ENCODE data around the gene FAM180B. TPM values are rescaled to one million over a fixed set of nuclear protein-coding genes. Genes with fewer than 3 reads are reported as not detected.

Gene FAM180B
- total and polyA plus RNA-seq, 2 of the 8 experiments (the other 6 are each of a cell fraction or from before 2014, with no cell fraction given), result 0.09 TPM; not detected in 1

DNA sequence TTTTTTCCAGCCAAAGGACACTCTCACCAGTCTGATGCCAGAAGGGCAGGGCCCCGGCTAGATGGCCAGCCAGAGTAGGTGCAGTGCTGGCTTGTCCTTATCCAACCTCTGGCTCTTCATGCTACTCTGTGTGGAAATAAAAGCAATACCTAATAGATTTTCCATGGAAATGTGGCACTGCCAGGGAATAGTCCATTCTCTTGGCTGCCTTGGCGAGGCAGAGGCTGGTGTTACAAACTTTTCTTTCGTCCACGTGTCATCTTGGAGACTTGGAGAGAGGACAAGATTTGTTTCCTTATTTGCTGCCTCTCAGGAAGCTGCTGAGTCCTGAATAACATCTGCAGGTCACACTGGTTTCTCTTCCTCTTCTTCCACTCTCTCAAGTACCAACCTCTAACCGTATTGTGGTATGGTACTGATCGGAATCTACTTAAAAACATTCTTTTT, 24.9 kb downstream of the FAM180B start:
- Histone ChIP-seq H2AK5ac (ENCODE audit: low read depth, low read length) (no peak overlapping the region), H3K4me2 (ENCODE audit: insufficient read depth in 1 of 2, low read depth in 2 of 2, low read length in 2 of 2) (no peak overlapping the region), H3K27me3 (replicated peaks in 1 of 4; ENCODE audit: control insufficient read depth in 3 of 4, extremely low read depth in 1 of 4, insufficient read depth in 3 of 4, low read length in 3 of 4) (no peaks in the 10 kb centered on the region), H2BK5ac (ENCODE audit: low read depth, low read length) (no peak overlapping the region), H3K79me2 (ENCODE audit: control insufficient read depth in 1 of 2, insufficient read depth in 2 of 2, low read length in 2 of 2) (no peaks in the 10 kb centered on the region), H2BK20ac (ENCODE audit: low read length) (no peak overlapping the region), H3K36me3 (ENCODE audit: control insufficient read depth in 2 of 4, insufficient read depth in 4 of 4, low read length in 3 of 4) (no peaks in the 10 kb centered on the region; a peak in 1 of 8 replicates), H3K23ac (ENCODE audit: insufficient read length) (no peak overlapping the region), H4K20me1 (replicated peaks in 1 of 2; ENCODE audit: control insufficient read depth in 1 of 2, insufficient read depth in 2 of 2, low read length in 2 of 2) (no peaks in the 10 kb centered on the region), H2BK15ac (ENCODE audit: low read length) (no peak overlapping the region), H3K4ac (replicated peaks; ENCODE audit: insufficient read length, low read depth, low read length) (no peak overlapping the region), H3K79me1 (ENCODE audit: low read depth, low read length) (no peaks in the 10 kb centered on the region), H3K14ac (ENCODE audit: insufficient read length) (no peak overlapping the region), H3K9me3 (ENCODE audit: insufficient read depth in 2 of 2, low read depth in 1 of 2, low read length in 1 of 2) (no peaks in the 10 kb centered on the region), H2AFZ (ENCODE audit: low read length) (no peak overlapping the region), H3K27ac (ENCODE audit: low read depth, low read length) (no peak overlapping the region), H3K9ac (replicated peaks in 1 of 4; ENCODE audit: extremely low read depth in 1 of 4, low read depth in 3 of 4, low read length in 3 of 4) (no peak overlapping the region), H3K4me1 (replicated peaks in 1 of 4; ENCODE audit: control insufficient read depth in 3 of 4, insufficient read depth in 4 of 4, low read length in 3 of 4) (no peaks in the 10 kb centered on the region; a peak in 1 of 7 replicates), H4K8ac (ENCODE audit: extremely low read depth, insufficient read depth, low read length) (no peak overlapping the region), H2BK120ac (replicated peaks; ENCODE audit: low read depth, low read length) (no peak overlapping the region), H3K18ac (ENCODE audit: extremely low read depth, low read length) (no peak overlapping the region), H3K4me3 (ENCODE audit: extremely low read depth in 1 of 4, insufficient read depth in 2 of 4, low read depth in 3 of 4, low read length in 4 of 4) (no peak overlapping the region), H4K91ac (replicated peaks; ENCODE audit: insufficient read length, low read length) (no peak overlapping the region), H4K5ac (ENCODE audit: insufficient read length, low read depth, low read length) (no peak overlapping the region), H2BK12ac (ENCODE audit: low read depth, low read length) (no peak overlapping the region), H3K56ac (replicated peaks; ENCODE audit: insufficient read length, low read depth, low read length) (no peak overlapping the region), H3K23me2 (ENCODE audit: low read depth, low read length) (no peaks in the 10 kb centered on the region)
- FAIRE-seq (no peak), DNase-seq (ENCODE audit: low read depth in 1 of 2, low spot score in 2 of 2) (no peak)
- ChIA-PET CTCF (ENCODE audit: partially characterized antibody) (interaction anchor here (1.3 to 1.4 kb wide), 2 partner anchors 9 to 26 kb away, joined by 4 read pairs; no protein-coding TSS in a partner anchor), POLR2A (ENCODE audit: partially characterized antibody) (interaction anchor here (0.6 to 1.9 kb wide), 6 partner anchors 8 to 33 kb away, joined by 3 to 8 read pairs (median 3); partner anchors contain the start of genes KBTBD4 and NDUFS3)
- WGBS, 2 experiments (ENCODE audit: extremely low coverage in 1 of 2, insufficient coverage in 1 of 2, insufficient read length in 1 of 2, insufficient replicate concordance in 2 of 2, low coverage in 1 of 2, low lambda C conversion rate in 2 of 2, missing lambda C conversion rate in 1 of 2), result 92% methylated on average over 6 of the region's 6 CpGs; no CpG with 5 or more reads in 1 of the 2 experiments
- no peak for TF ChIP-seq NRF1 (IDR thresholded peaks at IDR 0.05; ENCODE audit: low read depth, low read length)
- TF ChIP-seq BACH1 (IDR thresholded peaks at IDR 0.05; ENCODE audit: low read length), result no peak
- no peak for TF ChIP-seq KDM4A (IDR thresholded peaks at IDR 0.05; ENCODE audit: low read depth, low read length, severe bottlenecking)
- TF ChIP-seq SP2 (IDR thresholded peaks at IDR 0.05; ENCODE audit: low read length), result no peak
- no peak for TF ChIP-seq CHD2 (IDR thresholded peaks at IDR 0.05; ENCODE audit: low read length)
- TF ChIP-seq TBP (IDR thresholded peaks at IDR 0.05; ENCODE audit: low read depth, low read length), result no peak
- no peak for TF ChIP-seq BCL11A (IDR thresholded peaks at IDR 0.05; ENCODE audit: low read depth in 2 of 2, low read length in 2 of 2)
- TF ChIP-seq CHD1 (IDR thresholded peaks at IDR 0.05; ENCODE audit: low read depth, low read length), result no peak
- TF ChIP-seq TAF1 (IDR thresholded peaks at IDR 0.05; ENCODE audit: low read depth, low read length), result no peak
